NK-92 treated with Interleukin-12 subunit alpha and Interleukin-12 subunit beta, amount 100 ng/mL, for 24 hours (cell line): ENCODE measurements around the gene KCNF1.

Source experiments
- DNase-seq: peaks from one replicate; lab custom pipeline; 2025; lab: John Stamatoyannopoulos, UW

Gene KCNF1

DNA sequence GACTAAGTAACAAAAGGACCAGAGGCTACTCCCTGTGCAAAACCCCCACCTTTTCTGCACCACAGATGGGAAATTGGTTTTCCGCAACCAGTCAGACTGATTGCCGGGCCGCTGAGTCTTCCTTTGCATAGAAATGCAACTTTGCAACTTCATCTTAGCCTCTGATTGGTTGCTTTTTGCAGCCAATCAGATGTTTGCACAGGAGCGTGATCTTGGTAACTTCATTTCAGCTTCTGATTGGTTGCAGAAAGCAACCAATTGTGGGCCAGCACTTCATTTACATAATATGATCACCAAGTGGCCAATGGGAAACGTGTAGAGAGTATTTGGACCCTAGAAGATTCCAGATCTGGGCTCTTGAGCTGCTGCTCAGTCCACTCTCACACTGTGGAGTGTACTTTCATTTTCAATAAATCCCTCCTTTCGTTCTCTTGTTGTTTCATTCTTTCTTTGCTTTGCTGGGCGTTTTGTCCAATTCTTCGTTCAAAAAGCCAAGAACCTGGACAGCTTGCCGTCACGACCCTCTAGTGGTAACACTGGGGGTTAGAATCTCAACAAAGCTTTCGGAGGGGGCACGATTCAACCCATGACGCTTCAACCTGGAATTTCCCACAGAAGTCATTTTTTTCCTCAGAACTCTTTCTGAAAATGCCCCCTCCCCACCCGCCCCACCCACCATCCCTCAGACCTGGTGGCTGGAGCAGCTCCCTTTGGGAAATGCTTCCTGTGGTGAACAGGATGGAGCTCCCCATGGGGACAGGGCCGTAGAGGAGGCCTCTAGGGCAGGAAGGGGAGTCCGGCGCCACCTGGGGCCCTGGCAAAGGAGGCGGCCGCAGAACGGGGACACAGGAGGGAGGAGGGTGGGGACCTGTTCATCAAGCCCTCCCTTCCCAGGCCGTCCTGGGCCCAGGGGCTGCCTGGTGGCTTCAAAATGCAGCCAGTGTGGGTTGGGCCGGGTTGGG, 31.8 kb upstream of the KCNF1 start:
- DNase-seq, result no peak

DNA sequence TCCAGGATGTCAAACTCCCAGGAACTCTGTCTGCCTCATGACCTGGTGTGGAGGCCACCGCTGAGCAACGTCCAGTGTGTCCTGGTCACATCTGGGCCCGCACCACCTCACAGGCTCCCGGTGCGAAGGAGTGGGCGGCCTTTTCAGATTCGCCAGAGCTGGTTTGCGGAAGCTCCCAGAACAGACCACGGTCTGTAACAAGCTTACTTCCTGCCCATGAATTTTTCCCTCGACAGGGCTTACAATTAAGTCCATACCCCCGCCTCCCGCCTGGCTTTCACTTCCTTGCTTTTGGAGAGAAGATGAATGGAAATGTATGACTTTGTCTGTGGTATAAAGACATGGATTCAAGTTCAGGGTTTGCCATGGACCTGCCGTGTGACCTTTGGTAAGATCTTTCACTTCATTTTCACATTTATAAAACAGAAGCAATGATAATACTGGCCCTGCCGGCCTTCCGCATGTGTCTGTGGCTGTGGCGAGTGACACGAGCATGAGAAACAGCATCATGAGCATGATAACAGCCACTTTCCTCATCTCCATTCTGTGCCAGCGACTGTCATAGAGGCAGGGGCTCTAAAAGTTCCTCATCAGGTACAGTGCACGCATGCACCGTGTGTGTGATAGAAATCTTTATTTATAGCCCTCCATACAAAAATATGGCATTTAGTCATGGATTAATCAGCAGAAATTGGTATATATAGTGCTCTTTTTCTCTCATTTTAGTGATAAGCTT, 31.0 kb upstream of the KCNF1 start:
- DNase-seq, result no peak

- DNase-seq, result no peak
These were observed 29.2 kb upstream of the KCNF1 start for GRCh38 chr2:10882568-10882967.

- DNase-seq, result no peak
These were observed 28.7 kb upstream of the KCNF1 start for GRCh38 chr2:10883066-10883465.

DNA sequence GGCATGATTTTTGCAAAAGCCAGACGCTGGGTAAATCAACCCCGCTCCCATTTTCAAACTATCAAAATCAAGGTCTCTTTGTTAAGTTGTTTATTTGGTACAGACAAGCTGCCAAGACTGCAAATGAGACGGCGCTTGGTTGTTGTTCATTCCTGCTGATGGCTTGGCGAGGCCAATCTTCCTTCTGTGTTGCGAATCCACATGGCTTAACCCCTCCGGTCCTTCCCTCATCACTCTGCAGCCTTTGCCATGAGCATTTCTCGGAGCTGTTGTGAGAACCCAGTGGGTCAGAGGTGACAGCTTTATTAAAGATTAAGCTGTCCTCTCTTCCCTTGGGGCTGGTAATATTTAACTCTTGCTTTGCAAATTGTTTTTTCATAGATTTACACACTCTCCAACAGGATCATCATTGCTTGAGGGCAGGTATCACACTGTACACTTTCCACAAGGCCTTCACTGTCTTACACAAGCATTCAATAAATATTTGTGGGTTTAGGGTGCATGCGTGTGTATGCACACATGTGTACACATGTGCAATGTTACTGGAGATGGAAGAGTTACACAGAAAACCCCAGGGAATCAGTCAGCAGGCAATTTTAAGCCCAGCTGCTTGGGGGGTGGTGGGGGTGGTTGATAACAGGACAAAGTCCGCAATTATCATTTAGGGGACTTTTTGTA, 27.8 kb upstream of the KCNF1 start:
- no peak for DNase-seq

DNA sequence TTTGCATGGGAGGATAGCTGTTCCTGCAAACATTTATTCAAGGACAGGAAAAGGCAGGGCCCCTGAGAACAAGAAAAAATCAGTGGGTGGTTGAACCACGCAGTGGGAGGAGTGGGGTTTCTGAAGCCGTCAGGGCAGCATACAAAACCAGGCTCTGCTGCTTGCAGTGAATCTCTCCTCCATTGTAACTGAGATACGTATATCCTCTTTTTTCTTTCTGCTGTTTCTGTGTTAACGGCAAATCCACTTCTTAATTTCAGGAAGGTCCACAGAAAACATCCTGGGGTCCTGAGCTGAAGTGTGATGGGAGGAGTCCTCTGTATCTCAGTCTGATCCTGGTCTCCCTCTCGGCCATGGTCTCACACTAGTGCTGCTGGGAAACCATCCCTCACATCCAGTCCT, 27.2 kb upstream of the KCNF1 start:
- no peak for DNase-seq

DNA sequence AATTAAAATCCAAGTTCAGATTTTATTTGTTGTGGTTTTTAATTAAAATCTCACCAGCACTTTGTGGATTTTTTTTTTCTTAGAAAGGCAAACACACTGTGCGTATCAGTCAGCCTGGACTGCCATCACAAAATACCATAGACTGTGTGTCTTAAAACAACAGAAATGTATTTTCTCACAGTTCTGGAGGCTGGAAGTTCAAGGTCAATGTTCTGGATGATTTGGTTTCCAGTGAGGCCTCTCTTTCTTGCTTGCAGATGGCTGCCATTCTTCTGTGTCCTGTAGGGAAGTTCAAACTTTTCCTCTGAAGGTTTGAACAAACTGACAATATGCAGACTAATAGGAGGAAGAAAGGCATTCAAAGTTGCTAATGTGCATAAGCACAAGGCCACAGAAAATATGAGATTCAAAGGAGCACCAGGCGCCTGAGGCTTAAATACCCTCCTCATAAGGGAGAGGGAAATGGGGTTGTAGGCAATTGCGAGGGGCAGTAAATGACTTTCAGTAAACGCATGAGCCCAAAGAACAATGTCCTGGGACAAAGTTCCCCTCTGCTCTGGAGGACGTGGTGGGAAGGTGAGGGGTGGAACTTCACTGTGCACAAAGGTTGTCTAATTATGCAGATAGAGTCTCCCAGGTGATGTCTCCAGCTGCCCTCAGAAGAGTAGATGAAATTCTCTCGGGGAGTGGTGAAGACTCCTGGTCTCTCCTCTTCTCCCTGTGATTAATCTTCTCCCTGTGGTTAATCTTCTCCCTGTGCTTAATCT, 26.5 kb upstream of the KCNF1 start:
- DNase-seq, result no peak

DNA sequence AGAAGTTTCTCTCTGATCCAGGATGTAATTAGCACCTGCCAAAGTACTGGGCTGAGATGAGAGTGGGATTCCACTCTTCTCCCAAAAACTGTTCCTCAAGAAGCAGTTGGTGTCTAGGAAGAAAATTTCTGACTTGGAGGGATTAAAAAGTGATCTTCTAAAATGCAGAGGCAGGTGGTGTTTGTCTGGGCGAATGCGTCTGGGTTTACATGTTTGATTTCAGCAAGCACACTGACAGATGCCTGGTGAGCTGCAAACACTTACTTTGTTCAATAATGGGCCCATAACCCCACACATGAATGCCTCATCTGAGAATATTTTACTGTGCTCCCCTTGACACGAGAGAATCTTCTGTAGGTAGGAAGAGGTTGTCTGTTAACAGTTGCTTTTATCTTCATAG, 24.3 kb upstream of the KCNF1 start:
- DNase-seq, result no peak

- DNase-seq, result no peak
These were observed 22.0 kb upstream of the KCNF1 start for GRCh38 chr2:10889651-10890215.

GRCh38 chr2:10890706-10891270, 20.9 kb upstream of the KCNF1 start:
- no peak for DNase-seq

- DNase-seq, result no peak
These were observed 20.3 kb upstream of the KCNF1 start for GRCh38 chr2:10891390-10891789.

GRCh38 chr2:10891848-10892247, 19.9 kb upstream of the KCNF1 start:
- no peak for DNase-seq

GRCh38 chr2:10892316-10892715, 19.4 kb upstream of the KCNF1 start:
- no peak for DNase-seq

- no peak for DNase-seq
These were observed 18.9 kb upstream of the KCNF1 start for GRCh38 chr2:10892796-10893350.

DNA sequence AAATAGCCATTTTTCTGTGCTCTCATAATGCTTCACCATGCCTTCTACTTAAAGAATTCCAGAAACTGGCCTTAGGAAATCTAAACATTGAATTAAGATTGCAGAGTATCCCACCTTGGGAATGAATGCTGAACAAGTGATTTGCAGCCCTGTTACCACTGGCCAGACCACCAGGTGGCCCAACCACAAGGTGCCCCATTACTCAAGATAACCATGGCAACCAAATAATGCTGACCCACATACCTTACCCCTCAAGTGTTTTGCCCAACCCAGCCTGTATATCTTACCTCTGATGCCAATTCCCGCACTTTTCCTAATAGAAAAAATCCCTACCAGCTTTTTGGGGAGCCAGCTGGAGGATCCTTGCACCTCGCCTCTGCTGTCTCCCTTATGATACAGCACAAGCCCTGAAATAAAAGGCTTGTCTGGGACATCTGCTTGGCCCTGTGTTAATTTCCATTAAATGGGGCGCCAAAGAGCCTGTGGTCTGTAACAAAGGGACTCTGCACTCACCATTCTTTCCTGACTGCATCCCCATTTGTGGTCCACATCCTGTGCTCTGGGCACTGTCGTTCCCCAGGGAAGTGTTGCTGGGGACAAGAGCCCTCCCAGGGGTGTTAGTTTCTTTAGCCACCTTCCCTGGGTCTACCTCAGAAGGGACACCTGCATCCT, 17.3 kb upstream of the KCNF1 start:
- DNase-seq, result no peak

GRCh38 chr2:10895231-10895630, 16.5 kb upstream of the KCNF1 start:
- no peak for DNase-seq

DNA sequence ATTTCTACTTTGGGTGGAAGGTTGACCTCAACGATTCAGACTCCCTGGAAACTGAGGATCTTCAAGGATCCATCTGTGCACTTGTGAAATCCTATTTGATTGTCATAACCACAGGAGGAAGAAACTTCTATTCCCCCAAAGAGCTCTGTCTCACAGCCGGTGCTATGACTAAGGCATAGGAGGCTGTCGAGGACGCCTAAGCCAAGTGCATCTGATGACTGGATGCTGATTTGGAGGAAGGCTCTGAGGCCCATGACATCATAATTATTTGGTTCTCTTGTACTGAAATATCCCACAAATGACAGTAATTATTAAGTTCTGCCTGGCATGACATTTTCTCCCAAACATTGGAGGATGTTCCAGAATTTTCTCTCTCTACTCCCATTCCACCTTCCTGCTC, 13.8 kb upstream of the KCNF1 start:
- DNase-seq, result no peak

GRCh38 chr2:10900216-10901109, 11.3 kb upstream of the KCNF1 start:
- no peak for DNase-seq
